GM19467 (cell line): ENCODE results near the gene HHEX.
"Not testable (repeated sequence)": the region's sequence is repeated elsewhere in the genome, so short reads cannot be mapped to it uniquely, and the experiment has no call there.

Experiments used
- ATAC-seq: cut with Tn5 transposase; IDR thresholded peaks from one replicate; pipeline ENCODE4 v1.9.1; 2021; ENCODE audit warnings: mild to moderate bottlenecking, moderate library complexity; ENCODE audit not compliant: unreplicated experiment

The HHEX gene

DNA sequence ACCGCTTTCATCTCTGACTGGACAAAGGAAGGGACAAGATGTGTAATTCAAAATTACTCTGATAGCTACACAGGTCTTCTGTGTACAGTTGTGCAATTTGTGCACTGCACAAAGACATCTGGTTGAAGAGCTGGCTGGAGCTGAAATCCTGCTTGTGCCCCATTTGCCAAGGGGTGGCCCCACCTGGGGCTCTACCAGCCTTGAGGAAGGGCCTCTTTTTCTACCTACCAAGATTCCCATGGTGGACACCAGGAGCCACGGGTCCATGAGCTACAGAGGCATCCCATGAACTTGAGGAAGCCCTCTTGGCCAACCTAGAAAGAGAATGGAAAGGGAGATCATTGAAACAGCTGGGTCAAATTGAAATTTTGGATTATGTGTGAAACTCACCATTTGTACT lies 43.2 kb downstream of the HHEX start:
- ATAC-seq = no peak

DNA sequence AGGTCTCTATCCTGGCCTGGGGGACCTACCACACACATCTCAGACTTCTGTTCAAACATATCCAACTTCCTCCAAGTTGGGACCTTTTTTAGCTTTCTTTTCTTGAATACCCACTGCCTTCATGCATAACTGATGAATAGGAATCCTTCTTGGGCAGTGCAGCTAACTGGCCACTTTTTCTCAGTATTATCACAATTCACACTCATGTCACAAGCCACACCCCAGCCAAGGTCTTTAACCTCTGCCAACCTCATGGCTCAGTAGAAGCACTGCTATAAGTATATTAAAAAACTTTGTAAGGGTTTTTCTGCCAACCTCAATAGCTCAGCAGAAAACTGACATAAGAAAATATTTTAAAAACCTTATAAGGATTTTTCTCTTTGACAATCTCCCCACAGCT lies 44.5 kb downstream of the HHEX start:
- ATAC-seq = no peak

GRCh38 chr10:92735938-92736337 lies 46.2 kb downstream of the HHEX start:
- no peak for ATAC-seq

DNA sequence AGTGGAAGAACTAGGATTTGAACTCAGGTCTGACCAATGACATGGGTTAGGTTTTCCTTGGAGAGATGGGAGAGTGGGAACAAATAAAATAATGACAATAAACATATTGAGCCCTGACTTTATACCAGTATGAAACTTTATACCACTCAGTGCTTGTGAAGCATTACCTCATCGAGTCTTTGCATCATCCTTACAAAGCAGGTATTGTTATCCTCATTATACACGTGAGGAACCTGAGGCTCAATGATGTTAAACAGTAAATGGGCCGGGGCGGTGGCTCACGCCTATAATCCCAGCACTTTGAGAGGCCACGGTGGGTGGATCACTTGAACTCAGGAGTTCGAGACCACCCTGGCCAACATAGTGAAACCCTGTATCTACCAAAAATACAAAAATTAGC lies 47.7 kb downstream of the HHEX start:
- no peak for ATAC-seq

DNA sequence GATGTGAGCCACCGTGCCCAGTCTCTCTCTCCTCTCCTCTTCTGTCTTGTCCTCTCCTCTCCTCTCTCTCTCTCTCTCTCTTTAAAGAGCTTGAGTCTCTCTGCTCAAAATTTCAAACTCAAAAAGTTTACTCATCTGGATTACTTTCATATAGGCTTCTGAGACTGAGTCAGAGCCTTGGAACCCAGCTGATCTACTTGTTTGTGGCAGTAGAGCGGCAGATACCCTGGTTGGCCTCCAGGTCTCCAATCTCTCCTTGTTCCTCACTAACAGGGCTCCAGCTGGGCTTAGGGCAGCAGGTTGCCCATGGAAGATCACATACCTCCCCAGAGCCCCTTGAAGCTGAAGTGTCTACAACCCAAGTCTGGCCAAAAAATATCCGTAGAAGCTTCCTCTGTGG lies 51.0 kb downstream of the HHEX start:
- no peak for ATAC-seq

- not testable (repeated sequence) for ATAC-seq
These were observed 52.0 kb downstream of the HHEX start for GRCh38 chr10:92741741-92742140.

DNA sequence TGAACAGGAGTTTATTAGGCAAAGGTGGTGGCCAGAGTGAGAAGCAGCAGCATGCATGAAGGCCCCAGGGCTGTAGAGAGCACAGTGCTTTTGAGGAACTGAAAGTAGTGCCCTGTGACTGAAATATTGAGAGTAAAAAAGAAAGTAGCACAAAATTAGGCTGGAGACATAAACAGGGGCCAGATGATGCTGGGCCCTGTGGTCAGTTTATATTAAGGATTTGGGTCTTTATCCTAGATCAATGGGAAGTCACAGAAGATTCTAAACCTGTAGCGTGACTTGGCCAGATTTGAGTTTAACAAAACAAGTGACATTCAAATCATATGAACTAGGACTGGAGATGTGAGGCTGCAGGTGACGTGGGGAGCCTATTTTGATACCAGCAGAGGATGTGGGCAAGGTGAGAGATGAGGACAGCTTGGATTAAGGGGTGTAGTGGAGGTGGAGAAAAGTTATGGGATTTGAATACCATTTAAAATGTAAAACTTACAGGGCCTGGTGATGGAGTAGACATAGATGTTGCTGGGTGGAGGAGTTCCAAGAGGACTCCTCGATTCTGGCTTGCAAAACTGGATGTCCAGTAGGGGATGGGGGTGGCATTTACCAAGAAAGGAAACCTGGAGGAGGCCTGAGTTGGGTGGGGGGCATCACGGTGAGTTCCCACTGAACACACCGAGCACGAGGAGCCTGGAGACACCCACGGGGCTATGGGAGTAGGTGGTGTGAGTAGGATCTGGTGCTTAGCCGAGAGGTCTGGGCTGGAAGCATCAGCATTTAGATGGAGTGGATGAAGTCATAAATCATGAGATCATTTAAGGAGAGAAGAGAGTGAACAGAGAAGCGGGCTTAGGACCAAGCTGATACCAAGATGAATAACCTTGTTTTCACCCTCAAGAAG lies 52.8 kb downstream of the HHEX start:
- peak; percentile 95 for ATAC-seq
